ENCODE results near the gene ALDH1A1.
"Not testable (repeated sequence)": the region's sequence is repeated elsewhere in the genome, so short reads cannot be mapped to it uniquely, and the experiment has no call there.

Gene ALDH1A1

GRCh38 chr9:72884508-72884907, 68.3 kb downstream of the ALDH1A1 start:
- Mint-ChIP-seq H3K27ac (no peak overlapping the region), H3K27me3 (no peaks in the 10 kb centered on the region), H3K9me3 (no peaks in the 10 kb centered on the region), H3K36me3 (no peaks in the 10 kb centered on the region), H3K4me3 (no peak overlapping the region), H3K4me1 (no peaks in the 10 kb centered on the region)

GRCh38 chr9:72883875-72884274, 69.0 kb downstream of the ALDH1A1 start:
- Mint-ChIP-seq H3K9me3 (no peaks in the 10 kb centered on the region), H3K27ac (no peak overlapping the region), H3K27me3 (no peaks in the 10 kb centered on the region), H3K36me3 (no peaks in the 10 kb centered on the region), H3K4me3 (no peak overlapping the region), H3K4me1 (no peaks in the 10 kb centered on the region)

GRCh38 chr9:72882117-72882775, 70.6 kb downstream of the ALDH1A1 start:
- H3K9me3 Mint-ChIP-seq, result peaks cover 6% of the 10 kb centered on the region
- H3K27me3 Mint-ChIP-seq, result no peaks in the 10 kb centered on the region
- no peak overlapping the region for H3K27ac Mint-ChIP-seq
- no peak overlapping the region for H3K4me3 Mint-ChIP-seq
- no peaks in the 10 kb centered on the region for H3K36me3 Mint-ChIP-seq
- H3K4me1 Mint-ChIP-seq, result no peaks in the 10 kb centered on the region

- H3K27me3 Mint-ChIP-seq, result no peaks in the 10 kb centered on the region
- H3K4me1 Mint-ChIP-seq, result no peaks in the 10 kb centered on the region
- no peaks in the 10 kb centered on the region for H3K36me3 Mint-ChIP-seq
- H3K4me3 Mint-ChIP-seq, result no peak overlapping the region
- H3K27ac Mint-ChIP-seq, result no peak overlapping the region
- H3K9me3 Mint-ChIP-seq, result peaks cover 6% of the 10 kb centered on the region
Observed at GRCh38 chr9:72880821-72881220, 72.0 kb downstream of the ALDH1A1 start.

- peaks cover 8% of the 10 kb centered on the region for H3K27me3 Mint-ChIP-seq
- H3K4me3 Mint-ChIP-seq, result no peak overlapping the region
- H3K27ac Mint-ChIP-seq, result no peak overlapping the region
- no peaks in the 10 kb centered on the region for H3K4me1 Mint-ChIP-seq
- H3K9me3 Mint-ChIP-seq, result peaks cover 6% of the 10 kb centered on the region
- H3K36me3 Mint-ChIP-seq, result no peaks in the 10 kb centered on the region
Observed at GRCh38 chr9:72875221-72875620, 77.6 kb downstream of the ALDH1A1 start.

- peaks cover 6% of the 10 kb centered on the region for H3K9me3 Mint-ChIP-seq
- H3K4me1 Mint-ChIP-seq, result no peaks in the 10 kb centered on the region
- H3K27ac Mint-ChIP-seq, result no peak overlapping the region
- H3K36me3 Mint-ChIP-seq, result no peaks in the 10 kb centered on the region
- no peak overlapping the region for H3K4me3 Mint-ChIP-seq
- H3K27me3 Mint-ChIP-seq, result peaks cover 9% of the 10 kb centered on the region
Observed at GRCh38 chr9:72874344-72874743, 78.5 kb downstream of the ALDH1A1 start.

- H3K36me3 Mint-ChIP-seq, result no peaks in the 10 kb centered on the region
- H3K27me3 Mint-ChIP-seq, result peaks cover 10% of the 10 kb centered on the region
- H3K4me3 Mint-ChIP-seq, result no peak overlapping the region
- peaks cover 4% of the 10 kb centered on the region for H3K9me3 Mint-ChIP-seq
- no peaks in the 10 kb centered on the region for H3K4me1 Mint-ChIP-seq
- no peak overlapping the region for H3K27ac Mint-ChIP-seq
Observed at GRCh38 chr9:72873456-72873855, 79.4 kb downstream of the ALDH1A1 start.

- no peaks in the 10 kb centered on the region for H3K4me1 Mint-ChIP-seq
- H3K36me3 Mint-ChIP-seq, result no peaks in the 10 kb centered on the region
- no peak overlapping the region for H3K27ac Mint-ChIP-seq
- no peak overlapping the region for H3K4me3 Mint-ChIP-seq
- H3K27me3 Mint-ChIP-seq, result peaks cover 11% of the 10 kb centered on the region
- no peaks in the 10 kb centered on the region for H3K9me3 Mint-ChIP-seq
Observed at GRCh38 chr9:72872718-72873117, 80.1 kb downstream of the ALDH1A1 start.

- Mint-ChIP-seq H3K4me3 (no peak overlapping the region), H3K4me1 (no peaks in the 10 kb centered on the region), H3K27ac (no peak overlapping the region), H3K9me3 (no peaks in the 10 kb centered on the region), H3K36me3 (no peaks in the 10 kb centered on the region), H3K27me3 (peaks cover 11% of the 10 kb centered on the region)
Observed at GRCh38 chr9:72871685-72872084, 81.2 kb downstream of the ALDH1A1 start.

- Mint-ChIP-seq H3K9me3 (no peaks in the 10 kb centered on the region), H3K4me1 (no peaks in the 10 kb centered on the region), H3K27ac (no peak overlapping the region), H3K27me3 (peaks cover 5% of the 10 kb centered on the region), H3K36me3 (no peaks in the 10 kb centered on the region), H3K4me3 (no peak overlapping the region)
Observed at GRCh38 chr9:72864327-72864726, 88.5 kb downstream of the ALDH1A1 start.

GRCh38 chr9:72863456-72864094, 89.3 kb downstream of the ALDH1A1 start:
- peaks cover 4% of the 10 kb centered on the region for H3K27me3 Mint-ChIP-seq
- H3K9me3 Mint-ChIP-seq, result no peaks in the 10 kb centered on the region
- H3K36me3 Mint-ChIP-seq, result no peaks in the 10 kb centered on the region

GRCh38 chr9:72862788-72863187, 90.1 kb downstream of the ALDH1A1 start:
- H3K9me3 Mint-ChIP-seq, H3K27ac Mint-ChIP-seq, H3K36me3 Mint-ChIP-seq, H3K4me1 Mint-ChIP-seq, H3K4me3 Mint-ChIP-seq, H3K27me3 Mint-ChIP-seq: not testable (repeated sequence)

More at GRCh38 chr9:72863456-72864094, 89.3 kb downstream of the ALDH1A1 start:
- H3K4me3 Mint-ChIP-seq, result no peak overlapping the region
- H3K4me1 Mint-ChIP-seq, result no peaks in the 10 kb centered on the region
- H3K27ac Mint-ChIP-seq, result no peak overlapping the region

GRCh38 chr9:72858089-72858912, 94.6 kb downstream of the ALDH1A1 start:
- H3K4me3 Mint-ChIP-seq, result no peak overlapping the region
- no peaks in the 10 kb centered on the region for H3K4me1 Mint-ChIP-seq
- no peaks in the 10 kb centered on the region for H3K36me3 Mint-ChIP-seq
- peaks cover 3% of the 10 kb centered on the region for H3K27me3 Mint-ChIP-seq
- H3K27ac Mint-ChIP-seq, result no peak overlapping the region
- H3K9me3 Mint-ChIP-seq, result no peaks in the 10 kb centered on the region

- H3K36me3 Mint-ChIP-seq, result no peaks in the 10 kb centered on the region
- H3K9me3 Mint-ChIP-seq, result no peaks in the 10 kb centered on the region
- no peaks in the 10 kb centered on the region for H3K27me3 Mint-ChIP-seq
- H3K4me1 Mint-ChIP-seq, result no peaks in the 10 kb centered on the region
- no peak overlapping the region for H3K27ac Mint-ChIP-seq
- H3K4me3 Mint-ChIP-seq, result no peak overlapping the region
Observed at GRCh38 chr9:72857624-72857996, 95.2 kb downstream of the ALDH1A1 start.

GRCh38 chr9:72856972-72857623, 95.8 kb downstream of the ALDH1A1 start:
- Mint-ChIP-seq H3K4me3 (no peak overlapping the region), H3K27me3 (no peaks in the 10 kb centered on the region), H3K9me3 (no peaks in the 10 kb centered on the region), H3K36me3 (no peaks in the 10 kb centered on the region), H3K4me1 (no peaks in the 10 kb centered on the region), H3K27ac (no peak overlapping the region)
